Smooth muscle cell (in vitro differentiated cells): ENCODE results near the gene WASL. TPM values are rescaled to one million over a fixed set of nuclear protein-coding genes. Genes with fewer than 3 reads are reported as not detected.
A peak's percentile ranks its signal among the peaks of the same experiment; 100 is the strongest.

ENCODE experiments used
- DNase-seq: peaks from one replicate; lab custom pipeline; 2025; ENCODE audit not compliant: unreplicated experiment; lab: John Stamatoyannopoulos, UW
- H2AFZ ChIP-seq: fragments of 200-600 bp; sonication (generic); 2 replicates; pipeline ENCODE4 v1.6.0; 2016; ENCODE audit warnings: antibody characterized with exemption, low read depth, mild to moderate bottlenecking
- H3F3A ChIP-seq: fragments of 200-600 bp; sonication (generic); 2 replicates; pipeline ENCODE4 v1.6.0; 2017; ENCODE audit warnings: antibody characterized with exemption, low read depth
- H3K27ac ChIP-seq: fragments of 200-600 bp; sonication (generic); 2 replicates; pipeline ENCODE4 v1.5.1; 2016; ENCODE audit warnings: low read depth, mild to moderate bottlenecking
- H3K27me3 ChIP-seq: fragments of 200-600 bp; sonication (generic); 2 replicates; pipeline ENCODE4 v1.6.1; 2016; ENCODE audit warnings: low read depth, mild to moderate bottlenecking
- H3K36me3 ChIP-seq: fragments of 200-600 bp; sonication (generic); 2 replicates; pipeline ENCODE4 v1.5.1; 2016; ENCODE audit warnings: low read depth
- H3K4me1 ChIP-seq: fragments of 200-600 bp; sonication (generic); 2 replicates; pipeline ENCODE4 v1.5.1; 2016; ENCODE audit warnings: low read depth
- H3K4me2 ChIP-seq: fragments of 200-600 bp; sonication (generic); 2 replicates; pipeline ENCODE4 v1.6.0; 2016; ENCODE audit warnings: mild to moderate bottlenecking
- H3K4me3 ChIP-seq: fragments of 200-600 bp; sonication (generic); 2 replicates; pipeline ENCODE4 v1.5.1; 2016; ENCODE audit warnings: mild to moderate bottlenecking
- H3K79me2 ChIP-seq: fragments of 200-600 bp; sonication (generic); 2 replicates; pipeline ENCODE4 v1.6.0; 2016; ENCODE audit warnings: low read depth, mild to moderate bottlenecking
- H3K9ac ChIP-seq: fragments of 200-600 bp; sonication (generic); 2 replicates; pipeline ENCODE4 v1.6.0; 2016; ENCODE audit warnings: low read depth
- H3K9me3 ChIP-seq: fragments of 200-600 bp; sonication (generic); replicated peaks from 2 replicates; pipeline ENCODE4 v1.5.1; 2016; ENCODE audit warnings: low read depth
- H4K20me1 ChIP-seq: fragments of 200-600 bp; sonication (generic); 2 replicates; pipeline ENCODE4 v1.6.0; 2016; ENCODE audit warnings: low read depth
- CTCF ChIP-seq: fragments of 200-600 bp; sonication (generic); IDR thresholded peaks from 2 replicates; pipeline ENCODE4 v1.5.1; 2017; ENCODE audit warnings: borderline replicate concordance, mild to moderate bottlenecking, antibody characterized with exemption; ENCODE audit not compliant: insufficient read depth, poor library complexity, severe bottlenecking
- WGBS: methylation state at CpG from one replicate; pipeline ENCODE4 v1.1.7; 2016; ENCODE audit warnings: low lambda C conversion rate; 5-methylcytosine and 5-hydroxymethylcytosine counted together
- polyA plus RNA-seq: library from polyadenylated mRNA; unstranded; fragments of >200 nt; fragmentation: Nextera tagmentation; extraction: Ambion mirVana; gene quantifications from 2 replicates; pipeline ENCODE4 v1.2.1, GENCODE V29; 2016
- total RNA-seq: library from RNA; depleted of rRNA; stranded (reverse); fragments of >200 nt; gene quantifications from 2 replicates; pipeline ENCODE4 v1.2.3, GENCODE V29; 2014

The WASL gene
- total and polyA plus RNA-seq, 2 experiments from 2014 or later, result 22.7 to 35.3 TPM

- WGBS, result 96% methylated on average over 1 of the region's 1 CpG
- Histone ChIP-seq H3F3A (peaks cover 13% of the 10 kb centered on the region), H3K4me2 (no peak overlapping the region), H3K4me3 (no peak overlapping the region), H3K27ac (no peak overlapping the region), H3K27me3 (no peaks in the 10 kb centered on the region), H3K9me3 (no peaks in the 10 kb centered on the region), H3K9ac (no peak overlapping the region), H2AFZ (no peak overlapping the region), H3K79me2 (no peaks in the 10 kb centered on the region), H4K20me1 (no peaks in the 10 kb centered on the region), H3K36me3 (peaks cover 8% of the 10 kb centered on the region), H3K4me1 (no peaks in the 10 kb centered on the region)
- no peak for DNase-seq
- peak; percentile 65 for TF ChIP-seq CTCF
Observed at GRCh38 chr7:123682690-123683089, 66.1 kb downstream of the WASL start.

GRCh38 chr7:123681561-123681960 lies 67.2 kb downstream of the WASL start:
- Histone ChIP-seq H3K36me3 (peaks cover 8% of the 10 kb centered on the region), H3F3A (peaks cover 6% of the 10 kb centered on the region), H3K9ac (no peak overlapping the region), H2AFZ (no peak overlapping the region), H3K9me3 (no peaks in the 10 kb centered on the region), H3K27ac (no peak overlapping the region), H3K79me2 (no peaks in the 10 kb centered on the region), H3K4me1 (no peaks in the 10 kb centered on the region), H3K27me3 (no peaks in the 10 kb centered on the region), H4K20me1 (no peaks in the 10 kb centered on the region), H3K4me3 (no peak overlapping the region), H3K4me2 (no peak overlapping the region)
- WGBS, result 74% methylated on average over 2 of the region's 2 CpGs
- no peak for TF ChIP-seq CTCF
- DNase-seq, result no peak

- DNase-seq, result no peak
- 93% methylated on average over 3 of the region's 3 CpGs for WGBS
- H3K36me3 ChIP-seq, result peaks cover 8% of the 10 kb centered on the region
Observed at GRCh38 chr7:123680580-123680979, 68.2 kb downstream of the WASL start.

More at GRCh38 chr7:123680580-123680979, 68.2 kb downstream of the WASL start:
- Histone ChIP-seq H3K4me1 (no peaks in the 10 kb centered on the region), H3K4me3 (no peak overlapping the region), H3K9ac (no peak overlapping the region), H3K4me2 (no peak overlapping the region), H3F3A (no peaks in the 10 kb centered on the region), H3K9me3 (no peaks in the 10 kb centered on the region), H4K20me1 (no peaks in the 10 kb centered on the region), H3K27me3 (no peaks in the 10 kb centered on the region), H3K79me2 (no peaks in the 10 kb centered on the region), H3K27ac (no peak overlapping the region), H2AFZ (no peak overlapping the region)
- TF ChIP-seq CTCF, result no peak
